Smooth muscle cell (in vitro differentiated cells): ENCODE measurements around the gene ZNF567. TPM values are rescaled to one million over a fixed set of nuclear protein-coding genes. Genes with fewer than 3 reads are reported as not detected.

Experiments used
- DNase-seq: peaks from one replicate; lab custom pipeline; 2025; ENCODE audit not compliant: unreplicated experiment; lab: John Stamatoyannopoulos, UW
- H2AFZ ChIP-seq: fragments of 200-600 bp; sonication (generic); 2 replicates; pipeline ENCODE4 v1.6.0; 2016; ENCODE audit warnings: antibody characterized with exemption, low read depth, mild to moderate bottlenecking
- H3F3A ChIP-seq: fragments of 200-600 bp; sonication (generic); 2 replicates; pipeline ENCODE4 v1.6.0; 2017; ENCODE audit warnings: antibody characterized with exemption, low read depth
- H3K27ac ChIP-seq: fragments of 200-600 bp; sonication (generic); 2 replicates; pipeline ENCODE4 v1.5.1; 2016; ENCODE audit warnings: low read depth, mild to moderate bottlenecking
- H3K27me3 ChIP-seq: fragments of 200-600 bp; sonication (generic); 2 replicates; pipeline ENCODE4 v1.6.1; 2016; ENCODE audit warnings: low read depth, mild to moderate bottlenecking
- H3K36me3 ChIP-seq: fragments of 200-600 bp; sonication (generic); 2 replicates; pipeline ENCODE4 v1.5.1; 2016; ENCODE audit warnings: low read depth
- H3K4me1 ChIP-seq: fragments of 200-600 bp; sonication (generic); 2 replicates; pipeline ENCODE4 v1.5.1; 2016; ENCODE audit warnings: low read depth
- H3K4me2 ChIP-seq: fragments of 200-600 bp; sonication (generic); 2 replicates; pipeline ENCODE4 v1.6.0; 2016; ENCODE audit warnings: mild to moderate bottlenecking
- H3K4me3 ChIP-seq: fragments of 200-600 bp; sonication (generic); 2 replicates; pipeline ENCODE4 v1.5.1; 2016; ENCODE audit warnings: mild to moderate bottlenecking
- H3K79me2 ChIP-seq: fragments of 200-600 bp; sonication (generic); 2 replicates; pipeline ENCODE4 v1.6.0; 2016; ENCODE audit warnings: low read depth, mild to moderate bottlenecking
- H3K9ac ChIP-seq: fragments of 200-600 bp; sonication (generic); 2 replicates; pipeline ENCODE4 v1.6.0; 2016; ENCODE audit warnings: low read depth
- H3K9me3 ChIP-seq: fragments of 200-600 bp; sonication (generic); replicated peaks from 2 replicates; pipeline ENCODE4 v1.5.1; 2016; ENCODE audit warnings: low read depth
- H4K20me1 ChIP-seq: fragments of 200-600 bp; sonication (generic); 2 replicates; pipeline ENCODE4 v1.6.0; 2016; ENCODE audit warnings: low read depth
- CTCF ChIP-seq: fragments of 200-600 bp; sonication (generic); IDR thresholded peaks from 2 replicates; pipeline ENCODE4 v1.5.1; 2017; ENCODE audit warnings: borderline replicate concordance, mild to moderate bottlenecking, antibody characterized with exemption; ENCODE audit not compliant: insufficient read depth, poor library complexity, severe bottlenecking
- WGBS: methylation state at CpG from one replicate; pipeline ENCODE4 v1.1.7; 2016; ENCODE audit warnings: low lambda C conversion rate; 5-methylcytosine and 5-hydroxymethylcytosine counted together
- polyA plus RNA-seq: library from polyadenylated mRNA; unstranded; fragments of >200 nt; fragmentation: Nextera tagmentation; extraction: Ambion mirVana; gene quantifications from 2 replicates; pipeline ENCODE4 v1.2.1, GENCODE V29; 2016
- total RNA-seq: library from RNA; depleted of rRNA; stranded (reverse); fragments of >200 nt; gene quantifications from 2 replicates; pipeline ENCODE4 v1.2.3, GENCODE V29; 2014

ZNF567 gene
- total and polyA plus RNA-seq, 2 experiments from 2014 or later: 5.3 to 8.0 TPM

GRCh38 chr19:36674201-36674600 lies 13.2 kb upstream of the ZNF567 start:
- Histone ChIP-seq H3K9ac (no peak overlapping the region), H4K20me1 (no peaks in the 10 kb centered on the region), H3K9me3 (no peaks in the 10 kb centered on the region), H3F3A (no peaks in the 10 kb centered on the region), H3K4me2 (no peak overlapping the region), H3K79me2 (peaks cover 19% of the 10 kb centered on the region), H2AFZ (no peak overlapping the region), H3K27ac (no peak overlapping the region), H3K4me3 (no peak overlapping the region), H3K36me3 (peaks cover 4% of the 10 kb centered on the region), H3K27me3 (no peaks in the 10 kb centered on the region), H3K4me1 (no peaks in the 10 kb centered on the region)
- no peak for TF ChIP-seq CTCF
- no peak for DNase-seq
- WGBS: 98% methylated on average over 2 of the region's 2 CpGs

- Histone ChIP-seq H3K4me2 (no peak overlapping the region), H3K4me3 (no peak overlapping the region), H3K36me3 (peaks cover 7% of the 10 kb centered on the region), H2AFZ (no peak overlapping the region), H3K4me1 (no peaks in the 10 kb centered on the region), H4K20me1 (no peaks in the 10 kb centered on the region), H3K27ac (no peak overlapping the region), H3K9me3 (no peaks in the 10 kb centered on the region), H3K79me2 (no peaks in the 10 kb centered on the region), H3F3A (no peaks in the 10 kb centered on the region), H3K9ac (no peak overlapping the region), H3K27me3 (no peaks in the 10 kb centered on the region)
- no peak for TF ChIP-seq CTCF
- DNase-seq: no peak
Observed at GRCh38 chr19:36679455-36679854, 8.0 kb upstream of the ZNF567 start.

- H2AFZ ChIP-seq: no peak overlapping the region
- H3K4me1 ChIP-seq: peaks cover 7% of the 10 kb centered on the region
- 95% methylated on average over 2 of the region's 2 CpGs for WGBS
- H3K36me3 ChIP-seq: peaks cover 18% of the 10 kb centered on the region
- H3K9me3 ChIP-seq: no peaks in the 10 kb centered on the region
- H3K27me3 ChIP-seq: no peaks in the 10 kb centered on the region
- H3K79me2 ChIP-seq: peaks cover 29% of the 10 kb centered on the region
- H3K9ac ChIP-seq: no peak overlapping the region
- TF ChIP-seq CTCF: no peak
- no peak overlapping the region for H3K4me2 ChIP-seq
- no peak overlapping the region for H3K4me3 ChIP-seq
- no peak for DNase-seq
- no peaks in the 10 kb centered on the region for H4K20me1 ChIP-seq
- peaks cover 7% of the 10 kb centered on the region for H3F3A ChIP-seq
- H3K27ac ChIP-seq: no peak overlapping the region
Observed at GRCh38 chr19:36685835-36686234, 1.6 kb upstream of the ZNF567 start.

- H3K27me3 ChIP-seq: no peaks in the 10 kb centered on the region
- no peaks in the 10 kb centered on the region for H3K9me3 ChIP-seq
- peak overlapping the region; percentile 86 for H3K4me3 ChIP-seq
- 31% methylated on average over 20 of the region's 20 CpGs for WGBS
- peak overlapping the region; percentile 87 for H3K4me2 ChIP-seq
- peaks cover 7% of the 10 kb centered on the region for H3F3A ChIP-seq
- H3K9ac ChIP-seq: no peak overlapping the region
- TF ChIP-seq CTCF: no peak
- H3K4me1 ChIP-seq: peaks cover 7% of the 10 kb centered on the region
- DNase-seq: no peak
- peak overlapping the region; percentile 94 for H2AFZ ChIP-seq
- H3K79me2 ChIP-seq: peaks cover 34% of the 10 kb centered on the region
- no peak overlapping the region for H3K27ac ChIP-seq
- peaks cover 25% of the 10 kb centered on the region for H3K36me3 ChIP-seq
- H4K20me1 ChIP-seq: no peaks in the 10 kb centered on the region
Observed at GRCh38 chr19:36686365-36687213, 823 bp upstream of the ZNF567 start.
